CD4-positive, CD25-positive, alpha-beta regulatory T cell (primary cell): ENCODE measurements around the gene KCNQ1. TPM values are rescaled to one million over a fixed set of nuclear protein-coding genes. Genes with fewer than 3 reads are reported as not detected.

Experiments used
- ATAC-seq, 2 donors: fragments of 150-1000 bp; cut with Tn5 transposase; one replicate each; pipeline ENCODE4 v1.10.0; 2021; ENCODE audit warnings: low read depth in 2 of 2, moderate number of reproducible peaks in 2 of 2, moderate library complexity in 1 of 2
- DNase-seq, 3 donors: peaks; one replicate each; pipeline versions ENCODE4 v3.0.0 to v3.0.0-alpha.2; 2012 to 2022; ENCODE audit warnings: mixed read lengths in 1 of 3
- H3K27ac ChIP-seq: one replicate; pipeline ENCODE4 v1.7.0; 2013; ENCODE audit warnings: mild to moderate bottlenecking, low read length; ENCODE audit not compliant: insufficient read depth, poor library complexity, severe bottlenecking
- H3K27me3 ChIP-seq: one replicate; pipeline ENCODE4 v1.7.0; 2013; ENCODE audit warnings: low read length; ENCODE audit not compliant: control insufficient read depth, insufficient read depth
- H3K36me3 ChIP-seq: one replicate; pipeline ENCODE4 v1.7.0; 2013; ENCODE audit warnings: mild to moderate bottlenecking, low read length, moderate library complexity; ENCODE audit not compliant: control insufficient read depth, insufficient read depth
- H3K4me1 ChIP-seq: 2 replicates; pipeline ENCODE4 v1.7.0; 2013; ENCODE audit warnings: mild to moderate bottlenecking, low read length; ENCODE audit not compliant: insufficient read depth, control insufficient read depth, poor library complexity, severe bottlenecking
- H3K4me3 ChIP-seq: one replicate; pipeline ENCODE4 v1.7.0; 2013; ENCODE audit warnings: low read depth, mild to moderate bottlenecking, low read length, moderate library complexity
- H3K9me3 ChIP-seq, 2 experiments: 1 replicate in 1 of 2; 2 replicates in 1 of 2; pipeline ENCODE4 v1.7.0; 2013; ENCODE audit warnings: low read length in 2 of 2, mild to moderate bottlenecking in 1 of 2, moderate library complexity in 1 of 2; ENCODE audit not compliant: control insufficient read depth in 2 of 2
- H3K27ac Mint-ChIP-seq, 3 donors: one replicate each; pipeline ENCODE4 v1.8.0; 2020 to 2022; ENCODE audit warnings: mild to moderate bottlenecking in 3 of 3, mixed read lengths in 3 of 3, moderate library complexity in 2 of 3
- H3K27me3 Mint-ChIP-seq: one replicate; pipeline ENCODE4 v1.8.0; 2022; ENCODE audit warnings: mild to moderate bottlenecking, mixed read lengths
- H3K36me3 Mint-ChIP-seq: one replicate; pipeline ENCODE4 v1.8.0; 2020; ENCODE audit warnings: mixed read lengths
- H3K4me1 Mint-ChIP-seq, 4 donors: one replicate each; pipeline ENCODE4 v1.8.0; 2020 to 2022; ENCODE audit warnings: mixed read lengths in 4 of 4, mild to moderate bottlenecking in 1 of 4
- H3K4me3 Mint-ChIP-seq, 4 donors: one replicate each; pipeline ENCODE4 v1.8.0; 2020 to 2022; ENCODE audit warnings: mild to moderate bottlenecking in 4 of 4, mixed read lengths in 4 of 4, moderate library complexity in 3 of 4
- H3K9me3 Mint-ChIP-seq, 7 donors: one replicate each; pipeline ENCODE4 v1.8.0; 2020 to 2022; ENCODE audit warnings: mixed read lengths in 7 of 7, mild to moderate bottlenecking in 3 of 7, moderate library complexity in 2 of 7
- polyA plus RNA-seq, 4 donors: library from polyadenylated mRNA; unstranded; fragments of 300-500 nt; fragmentation: Illumina TruSeq; gene quantifications; one replicate each; pipeline ENCODE4 v1.2.3, GENCODE V29; 2021
- total RNA-seq: library from RNA; stranded (reverse); gene quantifications from one replicate; pipeline ENCODE4 v1.2.3, GENCODE V29; 2022

The KCNQ1 gene
- total and polyA plus RNA-seq, 5 donors from 2014 or later: 5.5 to 13.4 (median 6.8) TPM

DNA sequence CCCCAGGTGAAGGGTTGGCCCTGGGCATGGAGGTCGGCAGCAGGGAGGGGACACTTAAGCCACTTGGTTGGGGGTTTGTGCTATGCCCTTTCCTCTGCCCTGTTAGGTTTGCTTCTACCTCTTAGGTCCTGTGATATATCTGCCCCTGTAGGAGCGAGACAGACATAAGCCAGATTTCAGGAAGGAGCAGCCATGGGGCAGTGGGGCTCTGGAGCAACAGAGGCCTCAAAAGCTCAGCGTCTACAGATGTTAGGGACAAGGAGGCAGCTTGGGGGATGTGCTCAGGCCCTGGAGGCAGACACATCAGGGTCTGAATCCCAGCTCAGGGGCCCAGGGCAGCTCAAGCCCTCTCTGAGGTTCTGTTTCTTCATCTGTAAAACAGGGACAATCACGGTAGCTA lies 282.2 kb downstream of the KCNQ1 start:
- no peak overlapping the region for H3K4me3 Mint-ChIP-seq
- no peak overlapping the region for H3K4me3 ChIP-seq
- ATAC-seq (no peak), DNase-seq (no peak)
- peaks cover 0 to 2% (median 0%) of the 10 kb centered on the region in 4 donors for H3K4me1 Mint-ChIP-seq
- no peaks in the 10 kb centered on the region for H3K27me3 Mint-ChIP-seq
- no peaks in the 10 kb centered on the region for H3K36me3 Mint-ChIP-seq
- no peaks in the 10 kb centered on the region for H3K9me3 Mint-ChIP-seq
- H3K4me1 ChIP-seq: no peaks in the 10 kb centered on the region
- H3K27me3 ChIP-seq: no peaks in the 10 kb centered on the region
- H3K27ac ChIP-seq: no peak overlapping the region
- H3K36me3 ChIP-seq: no peaks in the 10 kb centered on the region
- H3K9me3 ChIP-seq: no peaks in the 10 kb centered on the region
- no peak overlapping the region for H3K27ac Mint-ChIP-seq

- no peaks in the 10 kb centered on the region for H3K4me1 ChIP-seq
- no peaks in the 10 kb centered on the region for H3K36me3 ChIP-seq
- ATAC-seq (no peak), DNase-seq (no peak)
- H3K9me3 ChIP-seq: no peaks in the 10 kb centered on the region
- no peak overlapping the region for H3K4me3 Mint-ChIP-seq
- H3K27ac Mint-ChIP-seq: no peak overlapping the region
- no peaks in the 10 kb centered on the region for H3K36me3 Mint-ChIP-seq
- no peaks in the 10 kb centered on the region for H3K27me3 ChIP-seq
- H3K27ac ChIP-seq: no peak overlapping the region
- peaks cover 0 to 2% (median 0%) of the 10 kb centered on the region in 4 donors for H3K4me1 Mint-ChIP-seq
- no peaks in the 10 kb centered on the region for H3K27me3 Mint-ChIP-seq
- H3K4me3 ChIP-seq: no peak overlapping the region
- no peaks in the 10 kb centered on the region for H3K9me3 Mint-ChIP-seq
These were observed 283.4 kb downstream of the KCNQ1 start for GRCh38 chr11:2728128-2728662.

- DNase-seq (no peak), ATAC-seq (no peak)
- Histone ChIP-seq H3K4me3 (no peak overlapping the region), H3K27ac (no peak overlapping the region), H3K9me3 (no peaks in the 10 kb centered on the region), H3K4me1 (no peaks in the 10 kb centered on the region), H3K27me3 (no peaks in the 10 kb centered on the region), H3K36me3 (no peaks in the 10 kb centered on the region)
- Mint-ChIP-seq H3K4me1 (peaks cover 0 to 2% (median 0%) of the 10 kb centered on the region in 4 donors), H3K4me3 (no peak overlapping the region), H3K27ac (no peak overlapping the region), H3K36me3 (no peaks in the 10 kb centered on the region), H3K9me3 (no peaks in the 10 kb centered on the region), H3K27me3 (no peaks in the 10 kb centered on the region)
These were observed 284.0 kb downstream of the KCNQ1 start for GRCh38 chr11:2728663-2729332.

GRCh38 chr11:2729841-2730240 lies 285.0 kb downstream of the KCNQ1 start:
- Mint-ChIP-seq H3K27me3 (no peaks in the 10 kb centered on the region), H3K4me3 (no peak overlapping the region), H3K27ac (no peak overlapping the region), H3K4me1 (peaks cover 0 to 2% (median 0%) of the 10 kb centered on the region in 4 donors), H3K36me3 (no peaks in the 10 kb centered on the region), H3K9me3 (no peaks in the 10 kb centered on the region)
- H3K9me3 ChIP-seq: no peaks in the 10 kb centered on the region
- H3K36me3 ChIP-seq: no peaks in the 10 kb centered on the region
- H3K4me1 ChIP-seq: no peaks in the 10 kb centered on the region
- no peaks in the 10 kb centered on the region for H3K27me3 ChIP-seq
- DNase-seq (no peak), ATAC-seq (no peak)
- H3K4me3 ChIP-seq: no peak overlapping the region
- no peak overlapping the region for H3K27ac ChIP-seq

DNA sequence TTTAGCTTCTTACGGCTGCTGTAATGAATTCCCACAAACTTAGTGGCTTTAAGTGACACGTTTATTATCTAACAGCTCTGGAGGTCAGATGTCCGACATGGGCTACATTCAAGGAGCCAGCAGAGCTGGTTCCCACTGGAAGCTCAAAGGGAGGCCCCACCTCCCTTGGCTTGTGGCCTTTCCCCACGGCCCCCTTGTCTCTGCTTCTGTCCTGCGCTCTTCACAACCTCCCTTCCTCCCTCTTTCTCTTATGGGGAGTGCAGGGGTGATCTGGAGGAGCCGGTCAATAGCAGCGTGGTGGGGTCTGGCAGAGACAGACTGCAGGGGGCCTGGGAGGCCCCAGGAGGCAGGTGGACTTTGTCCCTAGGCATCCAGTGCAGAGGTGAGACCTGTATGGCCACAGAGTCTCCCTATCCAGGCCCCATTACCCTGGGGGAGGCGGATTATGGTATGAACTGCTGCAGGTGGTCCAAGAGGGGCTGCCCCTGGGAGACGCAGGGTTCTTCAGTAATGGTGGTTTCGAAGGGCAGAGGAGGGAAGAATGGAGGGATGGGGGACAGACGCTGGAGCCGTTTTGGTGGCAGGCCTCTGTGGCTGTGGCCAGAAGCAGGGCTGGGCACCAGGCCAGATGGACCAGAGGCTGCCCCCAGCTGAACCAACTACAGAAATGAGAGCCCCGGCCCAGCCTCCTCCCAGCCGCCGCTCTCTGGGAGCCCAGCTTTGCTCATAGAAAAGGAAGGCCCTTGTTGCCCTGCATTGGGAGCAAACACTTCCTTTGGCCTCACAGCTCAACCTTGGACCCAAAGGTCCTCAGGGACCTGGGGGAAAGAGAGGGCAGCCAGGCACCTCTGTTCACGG lies 285.7 kb downstream of the KCNQ1 start:
- no peak overlapping the region for H3K4me3 Mint-ChIP-seq
- Histone ChIP-seq H3K4me1 (no peaks in the 10 kb centered on the region), H3K4me3 (no peak overlapping the region), H3K9me3 (no peaks in the 10 kb centered on the region), H3K36me3 (no peaks in the 10 kb centered on the region), H3K27ac (no peak overlapping the region), H3K27me3 (no peaks in the 10 kb centered on the region)
- H3K4me1 Mint-ChIP-seq: peaks cover 0 to 2% (median 0%) of the 10 kb centered on the region in 4 donors
- H3K36me3 Mint-ChIP-seq: no peaks in the 10 kb centered on the region
- no peak overlapping the region for H3K27ac Mint-ChIP-seq
- DNase-seq (no peak), ATAC-seq (no peak)
- H3K9me3 Mint-ChIP-seq: no peaks in the 10 kb centered on the region
- H3K27me3 Mint-ChIP-seq: no peaks in the 10 kb centered on the region

DNA sequence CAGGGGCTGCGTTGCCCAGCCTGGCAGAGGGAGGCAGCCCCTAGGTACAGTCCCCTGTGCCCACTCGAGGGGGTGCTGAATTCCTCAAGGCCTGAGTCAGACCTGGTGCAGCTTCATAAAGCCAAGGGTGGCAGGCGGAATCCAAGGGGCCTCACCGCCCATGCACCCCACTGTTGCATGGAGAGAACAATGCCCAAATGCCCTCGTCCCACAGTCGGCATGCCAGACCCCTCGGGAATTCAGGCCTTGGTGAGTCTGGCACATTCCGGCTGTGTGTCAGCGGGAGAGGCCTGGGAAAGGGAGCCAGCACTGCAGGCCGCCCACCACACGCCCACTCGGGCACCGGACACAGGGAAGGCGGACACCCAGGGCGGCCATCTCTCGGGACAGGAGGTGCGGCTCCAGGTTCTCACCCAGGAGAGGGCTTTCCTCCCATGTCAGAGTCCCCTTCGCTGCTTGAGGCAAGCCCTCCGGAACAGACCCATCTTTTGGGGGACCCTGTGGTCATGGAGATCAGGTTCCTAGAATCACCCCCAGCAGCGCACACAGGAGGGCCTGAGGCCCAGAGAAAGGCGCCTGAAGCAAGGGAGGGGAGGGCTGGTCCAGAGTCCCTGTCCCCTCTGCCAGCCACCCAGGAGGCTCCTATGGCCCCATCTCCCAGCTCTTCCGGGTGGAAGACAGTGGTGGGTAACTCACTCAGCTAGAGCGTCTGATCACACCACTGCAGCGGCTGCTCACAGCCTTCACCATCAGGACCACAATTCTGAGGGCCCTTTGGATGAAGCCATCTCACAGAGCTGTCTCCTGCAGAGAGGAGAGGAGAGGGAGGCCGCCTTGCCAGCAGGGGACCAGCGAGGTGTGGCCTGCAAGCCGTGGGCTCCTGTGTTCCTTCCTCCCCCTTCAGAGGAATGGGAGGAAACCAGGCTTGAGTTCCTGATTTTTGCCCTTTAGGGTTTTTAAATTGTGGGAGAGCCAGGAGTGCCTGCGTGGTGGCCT lies 286.6 kb downstream of the KCNQ1 start:
- H3K4me3 ChIP-seq: no peak overlapping the region
- Mint-ChIP-seq H3K36me3 (no peaks in the 10 kb centered on the region), H3K9me3 (no peaks in the 10 kb centered on the region), H3K4me1 (peaks cover 0 to 2% (median 0%) of the 10 kb centered on the region in 4 donors), H3K27ac (no peak overlapping the region), H3K4me3 (no peak overlapping the region), H3K27me3 (no peaks in the 10 kb centered on the region)
- no peaks in the 10 kb centered on the region for H3K27me3 ChIP-seq
- no peak for ATAC-seq
- DNase-seq: no peak
- H3K36me3 ChIP-seq: no peaks in the 10 kb centered on the region
- H3K27ac ChIP-seq: no peak overlapping the region
- no peaks in the 10 kb centered on the region for H3K9me3 ChIP-seq
- H3K4me1 ChIP-seq: no peaks in the 10 kb centered on the region

DNA sequence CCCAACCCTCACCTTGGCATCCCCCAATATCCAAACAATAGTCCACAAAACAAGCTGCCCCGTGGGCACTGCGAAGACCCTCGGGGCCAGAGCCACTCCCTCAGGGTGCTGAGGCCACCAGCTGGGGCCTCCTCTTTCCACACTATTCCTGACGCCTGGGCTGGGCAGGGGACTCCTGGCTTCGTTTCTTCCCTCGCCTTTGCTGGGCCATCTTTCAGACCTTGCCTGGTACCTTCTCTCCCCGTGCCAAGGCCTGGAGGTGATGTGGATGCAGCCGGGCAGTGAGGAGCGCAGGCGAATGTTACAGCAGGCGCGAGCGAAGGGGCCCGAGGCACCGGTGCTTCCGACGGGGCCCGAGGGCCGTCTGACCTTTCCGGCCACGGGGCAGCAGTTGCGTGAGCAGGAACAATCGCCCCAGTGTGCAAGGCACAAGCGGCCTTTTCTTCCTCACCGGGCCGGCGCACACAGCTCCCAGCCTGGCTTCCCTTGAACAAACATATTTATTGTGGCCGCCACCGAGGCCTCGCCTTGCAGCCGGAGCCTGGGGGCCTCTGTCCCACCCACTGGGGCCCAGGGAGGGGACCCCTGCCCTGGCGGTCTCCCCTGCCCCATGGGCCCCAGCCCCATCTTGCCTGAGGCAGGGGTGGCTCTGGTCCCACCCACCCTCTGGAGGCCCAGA lies 287.6 kb downstream of the KCNQ1 start:
- H3K4me3 ChIP-seq: no peak overlapping the region

More for the DNA sequence above, 287.6 kb downstream of the KCNQ1 start:
- Mint-ChIP-seq H3K36me3 (no peaks in the 10 kb centered on the region), H3K4me1 (peaks cover 0 to 2% (median 0%) of the 10 kb centered on the region in 4 donors), H3K4me3 (no peak overlapping the region), H3K9me3 (no peaks in the 10 kb centered on the region), H3K27ac (no peak overlapping the region), H3K27me3 (no peaks in the 10 kb centered on the region)
- no peaks in the 10 kb centered on the region for H3K36me3 ChIP-seq
- no peak for ATAC-seq
- H3K27me3 ChIP-seq: no peaks in the 10 kb centered on the region
- no peak overlapping the region for H3K27ac ChIP-seq
- no peaks in the 10 kb centered on the region for H3K4me1 ChIP-seq
- no peak for DNase-seq
- no peaks in the 10 kb centered on the region for H3K9me3 ChIP-seq
